ENCODE measurements around the gene CHST5. TPM values are rescaled to one million over a fixed set of nuclear protein-coding genes. Genes with fewer than 3 reads are reported as not detected.

The CHST5 gene
- total and polyA plus RNA-seq, 4 donors = 0.09 to 1.3 (median 0.24) TPM; not detected in 1

GRCh38 chr16:75483222-75483621 is 52.7 kb downstream of the CHST5 start:
- WGBS, 2 donors = 67 to 89% methylated on average over 2 of the region's 2 CpGs
- H3K9me3 ChIP-seq (ENCODE audit: control insufficient read depth in 4 of 4, insufficient read depth in 3 of 4, low read length in 3 of 4) = no peaks in the 10 kb centered on the region
- H3K4me1 ChIP-seq (ENCODE audit: control insufficient read depth in 5 of 5, insufficient read depth in 5 of 5, low read length in 5 of 5) = no peaks in the 10 kb centered on the region
- ATAC-seq (ENCODE audit: insufficient read depth, low FRiP score) = peak; percentile 79
- H3K27ac ChIP-seq (ENCODE audit: low read depth in 1 of 2, low read length in 1 of 2) = no peak overlapping the region
- no peak overlapping the region for H3K9ac ChIP-seq (ENCODE audit: insufficient read depth in 1 of 2, low read length in 2 of 2)
- no peak for TF ChIP-seq CTCF (IDR thresholded peaks at IDR 0.05; ENCODE audit: control extremely low read depth, extremely low read depth)
- H3K4me3 ChIP-seq = no peak overlapping the region
- H3K27me3 ChIP-seq (ENCODE audit: control insufficient read depth in 3 of 3, insufficient read depth in 3 of 3, low read length in 2 of 3) = no peaks in the 10 kb centered on the region
- no peaks in the 10 kb centered on the region for H3K36me3 ChIP-seq (ENCODE audit: control insufficient read depth in 4 of 4, insufficient read depth in 4 of 4, low read length in 4 of 4)
- no peak for DNase-seq

GRCh38 chr16:75482434-75483205 is 53.3 kb downstream of the CHST5 start:
- no peaks in the 10 kb centered on the region for H3K36me3 ChIP-seq (ENCODE audit: control insufficient read depth in 4 of 4, insufficient read depth in 4 of 4, low read length in 4 of 4)
- no peaks in the 10 kb centered on the region for H3K27me3 ChIP-seq (ENCODE audit: control insufficient read depth in 3 of 3, insufficient read depth in 3 of 3, low read length in 2 of 3)
- H3K9ac ChIP-seq (ENCODE audit: insufficient read depth in 1 of 2, low read length in 2 of 2) = no peak overlapping the region
- no peak overlapping the region for H3K27ac ChIP-seq (ENCODE audit: low read depth in 1 of 2, low read length in 1 of 2)
- no peak for ATAC-seq (ENCODE audit: insufficient read depth, low FRiP score)
- WGBS, 2 donors = 63 to 76% methylated on average over 14 of the region's 14 CpGs
- no peaks in the 10 kb centered on the region for H3K4me1 ChIP-seq (ENCODE audit: control insufficient read depth in 5 of 5, insufficient read depth in 5 of 5, low read length in 5 of 5)
- DNase-seq = no peak
- no peak for TF ChIP-seq CTCF (IDR thresholded peaks at IDR 0.05; ENCODE audit: control extremely low read depth, extremely low read depth)
- no peaks in the 10 kb centered on the region for H3K9me3 ChIP-seq (ENCODE audit: control insufficient read depth in 4 of 4, insufficient read depth in 3 of 4, low read length in 3 of 4)
- no peak overlapping the region for H3K4me3 ChIP-seq

- H3K27ac ChIP-seq (ENCODE audit: low read depth in 1 of 2, low read length in 1 of 2) = no peak overlapping the region
- H3K27me3 ChIP-seq (ENCODE audit: control insufficient read depth in 3 of 3, insufficient read depth in 3 of 3, low read length in 2 of 3) = no peaks in the 10 kb centered on the region
- no peak for DNase-seq
- no peaks in the 10 kb centered on the region for H3K4me1 ChIP-seq (ENCODE audit: control insufficient read depth in 5 of 5, insufficient read depth in 5 of 5, low read length in 5 of 5)
- no peak for ATAC-seq (ENCODE audit: insufficient read depth, low FRiP score)
- H3K9ac ChIP-seq (ENCODE audit: insufficient read depth in 1 of 2, low read length in 2 of 2) = no peak overlapping the region
- H3K36me3 ChIP-seq (ENCODE audit: control insufficient read depth in 4 of 4, insufficient read depth in 4 of 4, low read length in 4 of 4) = no peaks in the 10 kb centered on the region
- WGBS, 2 donors = 90 to 92% methylated on average over 7 of the region's 7 CpGs
- no peak for TF ChIP-seq CTCF (IDR thresholded peaks at IDR 0.05; ENCODE audit: control extremely low read depth, extremely low read depth)
- H3K4me3 ChIP-seq = no peak overlapping the region
- H3K9me3 ChIP-seq (ENCODE audit: control insufficient read depth in 4 of 4, insufficient read depth in 3 of 4, low read length in 3 of 4) = no peaks in the 10 kb centered on the region
These were observed 54.4 kb downstream of the CHST5 start for GRCh38 chr16:75481475-75481874.
